Measurements from ENCODE around the gene DAPP1. TPM values are rescaled to one million over a fixed set of nuclear protein-coding genes. Genes with fewer than 3 reads are reported as not detected.

DAPP1 gene
- total RNA-seq, 1 donor from 2014 or later: 0.74 TPM

DNA sequence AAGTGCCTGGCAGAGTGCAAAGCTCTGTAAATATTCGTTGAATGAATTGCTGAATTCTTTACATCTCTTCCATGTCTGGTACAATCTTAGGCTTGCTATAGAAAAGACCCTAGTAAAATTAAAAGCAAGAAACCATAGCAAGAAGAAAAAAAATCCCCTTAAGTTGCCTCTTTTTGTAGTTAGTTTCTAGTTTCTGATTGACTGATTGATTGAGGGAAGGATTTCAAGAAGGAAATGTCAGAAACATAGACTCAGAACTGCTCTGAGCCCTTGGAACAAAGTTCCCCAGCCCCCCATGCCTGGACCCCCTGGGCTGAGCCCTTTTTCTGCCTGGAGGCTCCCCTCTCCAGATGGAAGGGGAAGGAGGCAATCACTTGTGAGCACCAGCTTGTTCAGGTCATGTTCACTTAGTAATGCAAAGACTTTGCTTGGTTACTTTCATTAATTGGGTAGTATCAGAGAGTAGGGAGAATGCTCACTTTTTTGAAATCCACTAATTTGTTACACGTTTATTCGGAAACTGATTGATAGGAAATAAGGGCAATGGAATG is 35.6 kb downstream of the DAPP1 start:
- H3K27ac ChIP-seq (replicated peaks): no peak overlapping the region
- TF ChIP-seq, protein P1, sequence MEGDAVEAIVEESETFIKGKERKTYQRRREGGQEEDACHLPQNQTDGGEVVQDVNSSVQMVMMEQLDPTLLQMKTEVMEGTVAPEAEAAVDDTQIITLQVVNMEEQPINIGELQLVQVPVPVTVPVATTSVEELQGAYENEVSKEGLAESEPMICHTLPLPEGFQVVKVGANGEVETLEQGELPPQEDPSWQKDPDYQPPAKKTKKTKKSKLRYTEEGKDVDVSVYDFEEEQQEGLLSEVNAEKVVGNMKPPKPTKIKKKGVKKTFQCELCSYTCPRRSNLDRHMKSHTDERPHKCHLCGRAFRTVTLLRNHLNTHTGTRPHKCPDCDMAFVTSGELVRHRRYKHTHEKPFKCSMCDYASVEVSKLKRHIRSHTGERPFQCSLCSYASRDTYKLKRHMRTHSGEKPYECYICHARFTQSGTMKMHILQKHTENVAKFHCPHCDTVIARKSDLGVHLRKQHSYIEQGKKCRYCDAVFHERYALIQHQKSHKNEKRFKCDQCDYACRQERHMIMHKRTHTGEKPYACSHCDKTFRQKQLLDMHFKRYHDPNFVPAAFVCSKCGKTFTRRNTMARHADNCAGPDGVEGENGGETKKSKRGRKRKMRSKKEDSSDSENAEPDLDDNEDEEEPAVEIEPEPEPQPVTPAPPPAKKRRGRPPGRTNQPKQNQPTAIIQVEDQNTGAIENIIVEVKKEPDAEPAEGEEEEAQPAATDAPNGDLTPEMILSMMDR (IDR thresholded peaks at IDR 0.05; ENCODE audit: borderline replicate concordance): no peak
- intact Hi-C loops (cut with micrococcal nuclease): no loop called here
- no peaks in the 10 kb centered on the region for H3K27me3 ChIP-seq (ENCODE audit: low read depth)
- no peaks in the 10 kb centered on the region for H3K9me3 ChIP-seq (replicated peaks)
- DNase-seq: no peak
- H3K4me1 ChIP-seq: no peaks in the 10 kb centered on the region
- no peak overlapping the region for H3K4me3 ChIP-seq
- no peaks in the 10 kb centered on the region for H3K36me3 ChIP-seq

DNA sequence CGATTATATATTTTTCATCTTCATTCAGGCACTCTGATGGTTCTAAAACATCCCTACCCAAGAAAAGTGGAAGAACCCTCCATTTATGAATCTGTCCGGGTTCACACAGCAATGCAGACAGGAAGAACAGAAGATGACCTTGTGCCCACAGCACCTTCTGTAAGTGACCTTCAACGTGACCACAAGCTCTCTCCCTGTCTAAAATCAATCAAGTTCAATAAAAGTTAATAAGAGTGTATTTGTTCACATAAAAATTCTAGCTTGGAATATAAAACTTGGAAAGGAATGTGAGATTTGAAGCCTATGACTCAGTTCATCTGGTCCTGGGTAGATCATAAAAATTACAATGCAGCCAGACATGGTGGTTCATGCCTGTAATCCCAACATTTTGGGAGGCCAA is 36.6 kb downstream of the DAPP1 start:
- TF ChIP-seq, protein P1 (IDR thresholded peaks at IDR 0.05; ENCODE audit: borderline replicate concordance): no peak
- H3K27ac ChIP-seq (replicated peaks): no peak overlapping the region
- H3K27me3 ChIP-seq (ENCODE audit: low read depth): no peaks in the 10 kb centered on the region
- DNase-seq: no peak
- H3K36me3 ChIP-seq: no peaks in the 10 kb centered on the region
- intact Hi-C loops (cut with micrococcal nuclease): no loop called here
- no peaks in the 10 kb centered on the region for H3K9me3 ChIP-seq (replicated peaks)
- no peak overlapping the region for H3K4me3 ChIP-seq
- H3K4me1 ChIP-seq: no peaks in the 10 kb centered on the region

DNA sequence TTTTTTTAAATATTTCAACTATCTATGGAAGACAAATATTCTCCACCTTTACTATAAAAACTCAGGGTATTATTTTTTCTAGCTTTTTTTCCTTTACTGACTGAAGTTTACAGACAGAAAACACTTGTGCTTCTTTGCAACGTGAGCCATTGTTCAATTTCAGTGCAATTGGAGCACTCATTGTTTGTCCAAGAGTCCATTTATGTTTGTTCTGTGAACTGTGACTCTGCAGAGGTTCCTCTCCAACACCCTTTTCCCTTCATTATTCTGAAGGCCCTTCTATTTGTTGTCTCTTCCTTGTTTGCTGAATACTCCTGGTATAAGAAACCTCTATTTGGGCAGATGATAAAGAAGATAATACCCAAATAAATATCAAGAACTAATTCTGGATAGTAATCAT is 37.4 kb downstream of the DAPP1 start:
- Histone ChIP-seq H3K36me3 (no peaks in the 10 kb centered on the region), H3K4me3 (no peak overlapping the region), H3K4me1 (no peaks in the 10 kb centered on the region), H3K9me3 (replicated peaks) (no peaks in the 10 kb centered on the region), H3K27me3 (ENCODE audit: low read depth) (no peaks in the 10 kb centered on the region), H3K27ac (replicated peaks) (no peak overlapping the region)
- intact Hi-C loops (cut with micrococcal nuclease): no loop called here
- no peak for DNase-seq
- TF ChIP-seq, protein P1 (IDR thresholded peaks at IDR 0.05; ENCODE audit: borderline replicate concordance): no peak

DNA sequence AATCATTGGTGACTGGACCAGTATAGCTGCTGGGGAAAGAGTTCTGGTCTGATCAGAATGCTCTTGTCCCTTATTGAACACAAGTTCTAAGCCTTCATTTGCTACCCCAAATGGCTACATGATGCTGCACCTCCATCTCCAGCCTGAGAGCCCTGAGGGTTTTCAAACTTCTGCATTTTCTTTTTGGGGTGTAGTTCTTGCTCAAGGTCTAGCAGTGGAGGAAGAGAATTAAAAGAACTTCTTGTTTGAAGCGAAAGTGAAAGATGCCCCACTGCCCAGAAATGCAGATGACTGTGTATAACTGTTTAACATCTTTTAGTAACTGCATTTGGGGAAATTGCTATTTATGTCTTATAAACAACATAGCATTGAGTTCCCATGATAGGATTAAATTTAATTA is 39.1 kb downstream of the DAPP1 start:
- Histone ChIP-seq H3K4me1 (no peaks in the 10 kb centered on the region), H3K36me3 (no peaks in the 10 kb centered on the region), H3K9me3 (replicated peaks) (no peaks in the 10 kb centered on the region), H3K27me3 (ENCODE audit: low read depth) (peaks cover 9% of the 10 kb centered on the region), H3K4me3 (no peak overlapping the region), H3K27ac (replicated peaks) (no peak overlapping the region)
- no peak for DNase-seq
- TF ChIP-seq, protein P1 (IDR thresholded peaks at IDR 0.05; ENCODE audit: borderline replicate concordance): no peak
- intact Hi-C loops (cut with micrococcal nuclease): no loop called here

DNA sequence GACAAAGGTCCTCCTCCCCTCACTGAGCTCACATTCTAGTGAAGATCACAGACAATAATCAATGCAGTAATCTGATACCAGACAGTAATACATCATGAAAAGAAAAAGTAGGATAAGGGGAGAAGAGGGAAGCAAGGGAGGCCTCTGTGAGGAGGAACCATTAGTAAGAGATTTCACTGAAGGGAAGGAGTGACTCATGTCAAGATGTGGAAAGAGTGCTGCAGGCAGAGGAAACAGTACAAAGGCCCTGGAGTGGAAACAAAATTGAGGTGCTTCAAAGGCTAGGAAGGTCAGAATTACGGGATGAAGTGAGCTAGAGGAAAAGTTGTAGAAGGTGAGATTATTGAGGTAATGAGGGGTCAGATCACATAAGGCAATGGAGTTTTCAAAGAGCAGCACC is 39.5 kb downstream of the DAPP1 start:
- Histone ChIP-seq H3K4me1 (no peaks in the 10 kb centered on the region), H3K4me3 (no peak overlapping the region), H3K36me3 (no peaks in the 10 kb centered on the region), H3K27me3 (ENCODE audit: low read depth) (peaks cover 9% of the 10 kb centered on the region), H3K9me3 (replicated peaks) (no peaks in the 10 kb centered on the region), H3K27ac (replicated peaks) (peak overlapping the region; percentile 21)
- TF ChIP-seq, protein P1 (IDR thresholded peaks at IDR 0.05; ENCODE audit: borderline replicate concordance): no peak
- no peak for DNase-seq
- intact Hi-C loops (cut with micrococcal nuclease): no loop called here

Data from left ventricle myocardium inferior (tissue), 1 donor.